Superior temporal gyrus (tissue), 1 donor: Measurements from ENCODE around the gene FAM241B.
A peak's percentile ranks its signal among the peaks of the same experiment; 100 is the strongest.

Experiments used
- DNase-seq: peaks from one replicate; pipeline ENCODE4 v3.0.0-alpha.2; 2016; ENCODE audit errors: extremely low spot score

Gene FAM241B

GRCh38 chr10:69634759-69635425 lies 4.8 kb downstream of the FAM241B start:
- DNase-seq = no peak

- DNase-seq = no peak
Measured at GRCh38 chr10:69635428-69636272, 5.6 kb downstream of the FAM241B start.

DNA sequence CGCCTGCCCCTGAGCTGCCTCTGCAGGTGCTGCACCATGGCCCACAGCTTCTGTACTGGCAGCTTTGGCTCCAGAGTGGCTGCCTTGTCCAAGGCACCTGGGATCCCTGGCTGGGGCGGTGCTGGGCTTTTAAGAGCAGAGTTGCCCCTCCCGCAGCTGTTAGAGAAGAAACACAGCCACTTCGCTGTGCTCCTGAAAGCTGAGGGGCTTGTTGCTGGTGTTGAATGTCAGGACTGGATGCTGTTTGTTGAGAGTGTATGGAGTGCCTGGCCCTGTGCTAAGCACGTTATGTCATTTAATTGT lies 6.2 kb downstream of the FAM241B start:
- DNase-seq = no peak

DNA sequence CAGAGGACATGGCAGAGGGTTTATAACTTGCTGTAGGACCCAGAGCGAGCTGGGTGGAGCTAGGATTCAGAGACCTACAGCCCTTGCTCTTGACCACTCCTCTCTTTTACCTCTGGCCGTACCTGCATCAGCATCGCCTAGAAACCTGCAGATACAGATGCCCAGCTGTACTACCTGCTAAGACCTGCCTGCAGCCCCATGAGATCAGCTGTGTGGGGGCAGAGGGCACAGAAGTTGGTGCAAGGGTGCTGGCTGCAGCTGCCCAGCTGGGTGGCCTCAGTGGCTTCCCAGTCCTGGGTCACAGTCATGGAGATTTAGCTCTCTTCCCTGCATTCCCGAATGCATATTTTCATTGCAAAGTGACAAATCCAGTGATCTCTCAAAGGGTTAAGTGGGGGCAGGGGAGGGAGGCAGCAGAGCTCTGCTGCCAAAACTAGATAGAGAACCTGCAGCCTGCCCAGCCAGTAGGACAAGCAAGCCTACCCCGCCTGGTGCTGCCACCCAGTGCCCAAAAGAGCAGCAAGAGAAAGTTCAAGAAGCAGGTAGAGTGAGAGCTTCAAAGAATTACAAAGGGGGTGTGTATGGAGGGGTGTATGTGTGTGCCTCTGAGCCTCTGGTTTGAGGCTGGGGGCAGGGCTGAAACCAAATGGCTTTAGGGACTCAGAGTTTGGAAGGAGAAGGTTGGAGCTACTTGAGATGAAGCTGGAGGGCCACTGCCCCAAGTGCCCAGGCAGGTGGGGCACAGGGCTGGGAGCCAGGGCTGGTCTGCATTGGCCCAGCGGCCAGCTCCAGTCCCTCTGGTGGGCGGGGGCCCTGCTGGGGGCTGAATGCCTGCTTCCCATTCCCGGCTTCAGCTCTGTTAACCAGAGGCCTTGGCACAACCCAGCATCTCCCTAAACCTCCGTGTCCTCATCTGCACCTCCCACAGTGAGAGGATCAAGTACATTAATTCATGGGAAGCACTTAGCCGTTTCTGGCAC lies 6.9 kb downstream of the FAM241B start:
- no peak for DNase-seq

GRCh38 chr10:69638642-69639041 lies 8.6 kb downstream of the FAM241B start:
- DNase-seq = no peak

GRCh38 chr10:69639291-69640195 lies 9.5 kb downstream of the FAM241B start:
- peak; percentile 87 for DNase-seq

GRCh38 chr10:69640196-69640980 lies 10.3 kb downstream of the FAM241B start:
- no peak for DNase-seq

DNA sequence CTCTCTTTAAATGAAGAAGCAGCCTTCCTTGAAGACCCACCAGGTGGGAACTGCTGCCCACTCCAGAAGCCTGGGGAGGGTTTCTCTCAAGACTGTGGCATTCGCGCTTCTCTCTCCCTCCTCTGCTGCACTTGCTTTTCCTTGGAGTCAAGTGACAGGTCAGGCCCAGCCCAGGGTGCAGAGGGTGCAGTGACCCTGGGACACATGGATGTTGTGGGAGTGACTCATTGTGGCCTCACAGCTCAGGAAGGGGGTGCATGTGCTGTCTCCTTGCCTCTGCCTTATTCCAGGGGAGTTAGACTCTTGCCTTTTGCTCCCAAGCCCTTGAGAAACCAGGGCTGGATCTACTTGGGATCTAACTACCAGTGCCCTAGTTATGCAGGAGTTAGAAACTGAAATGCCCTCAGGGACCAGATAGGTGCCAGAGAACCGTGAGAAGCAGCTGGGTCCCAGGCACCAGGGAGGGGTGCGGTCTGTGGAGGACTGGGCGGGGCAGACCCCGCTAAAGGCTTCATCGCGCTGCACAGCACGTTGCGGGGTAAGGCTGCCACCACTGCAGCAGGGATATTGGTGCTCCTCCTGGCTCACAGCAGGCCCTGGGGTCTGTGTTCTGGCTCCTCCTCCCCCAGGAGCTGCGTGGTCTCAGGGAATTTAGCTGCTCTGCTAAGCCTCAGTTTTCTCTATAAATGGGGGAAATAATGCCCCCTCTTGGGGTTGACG lies 11.4 kb downstream of the FAM241B start:
- no peak for DNase-seq

GRCh38 chr10:69642747-69643146 lies 12.7 kb downstream of the FAM241B start:
- DNase-seq = no peak

GRCh38 chr10:69643779-69644657 lies 14.0 kb downstream of the FAM241B start:
- no peak for DNase-seq

DNA sequence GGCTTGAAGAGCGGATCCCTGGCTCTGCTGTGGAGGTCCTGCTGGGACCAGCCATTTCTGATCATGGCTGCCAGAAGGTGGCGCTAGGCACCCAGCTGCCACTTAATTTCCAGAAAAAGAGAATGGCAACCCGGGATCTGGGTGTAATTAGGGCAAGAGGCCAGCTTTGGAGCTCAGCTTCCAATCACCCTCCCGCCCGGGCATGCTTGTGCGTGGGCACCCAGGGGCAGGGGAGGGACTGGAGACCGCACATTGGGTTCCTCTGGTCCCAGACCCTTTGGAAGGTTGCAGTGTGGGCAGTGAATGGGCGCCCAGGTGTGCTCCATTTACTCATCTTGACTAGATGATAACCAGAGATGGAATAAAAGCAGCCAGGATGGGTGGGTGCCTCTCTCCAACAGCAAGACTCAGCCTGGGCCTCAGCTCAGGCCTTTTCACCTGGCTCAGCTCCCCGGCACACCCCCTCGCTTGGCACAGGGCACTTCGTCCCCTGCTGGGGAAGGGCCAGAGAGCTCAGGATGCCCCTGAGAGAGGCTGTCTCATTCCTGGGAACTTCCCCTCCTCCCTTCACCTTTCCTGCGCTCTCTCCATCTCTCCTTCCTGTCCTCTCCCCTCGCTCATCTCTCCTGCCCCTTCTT lies 14.7 kb downstream of the FAM241B start:
- DNase-seq = peak; percentile 80

- peak; percentile 51 for DNase-seq
Measured at GRCh38 chr10:69645296-69646184, 15.5 kb downstream of the FAM241B start.

DNA sequence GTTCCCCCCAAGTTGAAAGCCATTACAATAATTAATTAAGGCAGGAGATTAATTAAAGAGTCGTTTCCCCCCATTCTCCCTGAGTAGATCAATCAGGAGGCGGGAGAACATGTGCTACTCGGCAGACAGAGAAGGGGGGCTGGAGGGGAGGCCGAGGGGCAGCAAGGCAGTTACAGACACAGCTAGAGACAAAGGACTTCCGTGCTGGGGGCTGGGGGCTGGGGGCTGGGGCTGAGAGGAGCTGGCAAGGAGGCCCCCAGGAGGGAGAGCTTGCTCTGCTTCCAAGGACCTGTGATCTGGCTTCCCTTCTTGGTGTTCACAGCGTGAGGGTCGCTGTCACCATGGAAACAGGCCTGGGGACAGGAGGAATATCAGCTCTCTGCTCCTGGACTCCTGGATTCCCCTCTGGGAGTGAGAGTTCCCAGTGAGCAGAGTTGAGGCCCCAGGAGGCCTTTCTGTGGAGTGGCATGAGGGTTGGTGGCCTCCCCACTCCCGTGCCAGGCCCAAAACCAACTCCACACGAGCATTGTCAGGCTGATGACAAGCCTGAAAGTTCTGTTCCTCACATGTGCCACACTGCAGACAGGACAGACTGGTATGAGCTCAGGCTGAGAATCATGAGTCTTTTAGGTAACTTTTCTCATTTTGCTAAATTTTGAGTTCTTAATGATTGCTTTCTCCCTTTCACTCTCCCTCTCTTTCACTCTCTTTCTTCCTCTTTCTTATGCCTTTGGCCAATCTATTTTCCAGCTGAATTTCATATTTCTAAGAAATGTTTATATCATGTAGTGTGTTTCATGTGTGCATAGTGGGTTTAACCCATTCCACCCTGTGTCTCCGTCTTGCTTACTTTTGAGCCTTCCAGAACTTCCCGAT lies 16.4 kb downstream of the FAM241B start:
- no peak for DNase-seq

DNA sequence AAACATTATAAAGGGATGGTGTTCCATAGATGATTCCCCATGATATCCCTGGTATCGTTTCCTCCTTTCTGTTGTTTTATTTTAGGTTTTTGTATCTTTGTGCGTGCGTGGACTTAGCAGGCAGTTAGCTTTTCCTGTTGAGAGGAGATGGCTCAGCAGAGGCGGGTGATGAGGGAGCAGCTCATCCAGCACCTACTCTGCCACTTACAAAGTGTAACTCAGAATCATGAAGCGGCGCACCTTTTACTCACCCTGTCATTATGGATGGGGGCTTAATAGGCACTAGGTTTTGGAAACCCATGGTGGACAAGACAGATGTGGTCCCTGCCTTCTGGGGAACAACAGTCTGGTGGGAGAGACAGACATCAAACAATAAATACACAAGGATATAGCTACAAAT lies 17.1 kb downstream of the FAM241B start:
- DNase-seq = no peak

GRCh38 chr10:69647819-69648218 lies 17.8 kb downstream of the FAM241B start:
- DNase-seq = no peak

DNA sequence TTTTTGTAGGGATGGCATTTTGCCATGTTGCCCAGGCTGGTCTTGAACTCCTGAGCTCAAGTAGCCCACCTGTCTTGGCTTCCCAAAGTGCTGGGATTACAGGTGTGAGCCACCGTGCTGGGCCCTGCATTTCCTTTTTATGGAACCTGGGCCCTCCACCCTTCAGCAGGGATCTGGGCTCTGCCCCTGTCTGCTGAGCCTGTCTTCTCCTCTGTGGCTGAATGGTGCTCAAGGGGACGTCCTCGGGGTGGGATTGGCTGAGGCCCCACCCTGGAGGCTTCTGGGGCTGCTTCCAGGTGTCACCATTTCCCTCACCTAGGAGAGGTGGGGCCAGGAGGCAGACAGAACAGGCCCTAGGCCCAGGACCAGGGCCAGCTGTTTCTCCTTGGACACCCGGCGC lies 18.4 kb downstream of the FAM241B start:
- no peak for DNase-seq
